Measurements from ENCODE around the gene RAB11FIP3. TPM values are rescaled to one million over a fixed set of nuclear protein-coding genes. Genes with fewer than 3 reads are reported as not detected.

RAB11FIP3 gene
- total and polyA plus RNA-seq, 9 of the 15 experiments (the other 6 are each of a cell fraction or from before 2014, with no cell fraction given) = 0.46 to 13.1 (median 4.3) TPM

DNA sequence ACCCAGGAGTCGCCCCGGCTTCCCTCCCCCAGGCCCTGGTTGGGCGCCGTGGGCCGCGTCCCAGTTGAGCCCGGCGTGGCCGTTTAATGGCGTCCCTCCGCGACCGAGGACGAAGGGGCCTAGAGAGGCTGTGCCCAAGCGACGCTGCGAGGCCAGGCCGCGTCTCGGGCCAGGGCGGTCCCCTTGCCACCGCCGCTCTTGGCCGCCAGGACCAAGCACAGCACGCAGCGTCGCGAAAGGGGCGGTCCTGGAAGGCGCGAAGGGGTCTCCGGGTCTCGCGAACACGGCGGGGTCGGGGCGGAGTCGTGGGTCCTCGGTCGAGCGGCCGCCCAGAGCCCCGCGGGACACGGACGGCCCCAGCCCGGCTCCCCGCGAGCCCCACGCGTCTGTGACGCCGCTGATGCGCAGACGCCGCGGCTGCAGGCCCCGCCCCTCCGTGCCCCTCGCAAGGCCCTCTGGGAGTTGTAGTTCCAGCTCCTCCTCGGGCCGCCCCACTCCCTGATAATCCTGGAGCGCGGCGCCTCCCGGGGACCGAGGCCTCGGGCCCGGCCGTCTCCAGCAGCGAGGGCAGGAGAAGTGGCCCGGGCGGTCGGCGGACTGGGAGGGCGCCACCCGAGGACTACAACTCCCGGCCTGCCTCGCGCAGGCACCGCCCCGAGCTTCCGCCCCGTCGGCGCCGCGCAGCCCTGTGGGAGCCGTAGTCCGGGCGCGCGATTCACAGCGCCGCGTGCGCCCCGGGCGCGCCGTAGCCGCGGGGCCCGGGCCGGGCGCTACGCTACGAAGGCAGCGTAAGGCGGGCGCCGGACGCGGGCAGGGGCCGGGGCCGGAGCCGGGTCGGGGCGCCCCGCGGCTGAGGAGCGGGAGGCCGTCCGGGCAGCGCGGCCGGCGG, 101.8 kb downstream of the RAB11FIP3 start, which contains the start of gene CAPN15 (continued):
- TF ChIP-seq MCM5 (IDR thresholded peaks at IDR 0.05; ENCODE audit: low read depth) (no peak), SNIP1 (IDR thresholded peaks at IDR 0.05; ENCODE audit: low read depth) (no peak), ARID4B (CRISPR knock-in tag; IDR thresholded peaks at IDR 0.05) (no peak; the same call in 1 of the 2 replicates), DACH1 (IDR thresholded peaks at IDR 0.05; ENCODE audit: partially characterized antibody) (no peak), U2AF1 (optimal IDR thresholded peaks at IDR 0.05; ENCODE audit: low read depth, low read length) (peak; percentile 86), HDAC6 (IDR thresholded peaks at IDR 0.05; ENCODE audit: low read depth, low read length) (no peak), NR2C1 (IDR thresholded peaks at IDR 0.05) (no peak; the same call in 1 of the 2 replicates), NR2C1 (tag; IDR thresholded peaks at IDR 0.05) (peak; percentile 82), HDAC8 (tag; IDR thresholded peaks at IDR 0.05) (0 out of 2 replicates have a peak, but pooled peaks have one; percentile 68)
- TF ChIP-seq, protein P1, sequence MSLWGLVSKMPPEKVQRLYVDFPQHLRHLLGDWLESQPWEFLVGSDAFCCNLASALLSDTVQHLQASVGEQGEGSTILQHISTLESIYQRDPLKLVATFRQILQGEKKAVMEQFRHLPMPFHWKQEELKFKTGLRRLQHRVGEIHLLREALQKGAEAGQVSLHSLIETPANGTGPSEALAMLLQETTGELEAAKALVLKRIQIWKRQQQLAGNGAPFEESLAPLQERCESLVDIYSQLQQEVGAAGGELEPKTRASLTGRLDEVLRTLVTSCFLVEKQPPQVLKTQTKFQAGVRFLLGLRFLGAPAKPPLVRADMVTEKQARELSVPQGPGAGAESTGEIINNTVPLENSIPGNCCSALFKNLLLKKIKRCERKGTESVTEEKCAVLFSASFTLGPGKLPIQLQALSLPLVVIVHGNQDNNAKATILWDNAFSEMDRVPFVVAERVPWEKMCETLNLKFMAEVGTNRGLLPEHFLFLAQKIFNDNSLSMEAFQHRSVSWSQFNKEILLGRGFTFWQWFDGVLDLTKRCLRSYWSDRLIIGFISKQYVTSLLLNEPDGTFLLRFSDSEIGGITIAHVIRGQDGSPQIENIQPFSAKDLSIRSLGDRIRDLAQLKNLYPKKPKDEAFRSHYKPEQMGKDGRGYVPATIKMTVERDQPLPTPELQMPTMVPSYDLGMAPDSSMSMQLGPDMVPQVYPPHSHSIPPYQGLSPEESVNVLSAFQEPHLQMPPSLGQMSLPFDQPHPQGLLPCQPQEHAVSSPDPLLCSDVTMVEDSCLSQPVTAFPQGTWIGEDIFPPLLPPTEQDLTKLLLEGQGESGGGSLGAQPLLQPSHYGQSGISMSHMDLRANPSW (CRISPR knock-in tag; IDR thresholded peaks at IDR 0.05) = no peak

Data from K562 (cell line).